Measurements from ENCODE around the gene PSME1. TPM values are rescaled to one million over a fixed set of nuclear protein-coding genes. Genes with fewer than 3 reads are reported as not detected.

PSME1 gene
- total and polyA plus RNA-seq, 7 experiments from 2014 or later: 189 to 703 (median 234) TPM

- Mint-ChIP-seq H3K9me3 (no peaks in the 10 kb centered on the region), H3K27ac (peak overlapping the region; percentile 78 to 97 (median 89)), H3K36me3 (peaks cover 0 to 19% (median 0%) of the 10 kb centered on the region in 5 donors), H3K4me1 (peaks cover 28 to 47% (median 41%) of the 10 kb centered on the region in 7 donors), H3K27me3 (no peaks in the 10 kb centered on the region), H3K4me3 (peak overlapping the region; percentile 86 to 100 (median 98))
- Histone ChIP-seq H3K9me3 (ENCODE audit: control insufficient read depth in 2 of 3, low read length in 3 of 3) (no peaks in the 10 kb centered on the region), H3K27ac (ENCODE audit: low read depth, low read length) (no peak overlapping the region), H3K27me3 (ENCODE audit: control insufficient read depth in 2 of 2, insufficient read depth in 2 of 2, low read length in 2 of 2) (no peaks in the 10 kb centered on the region), H3K36me3 (ENCODE audit: control insufficient read depth in 2 of 3, insufficient read depth in 3 of 3, low read length in 3 of 3) (peaks cover 0 to 7% (median 0%) of the 10 kb centered on the region in 3 experiments), H3K4me3 (ENCODE audit: low read length) (no peak overlapping the region), H3K4me1 (ENCODE audit: control insufficient read depth in 2 of 2, insufficient read depth in 2 of 2, low read length in 2 of 2) (peaks cover 6 to 16% of the 10 kb centered on the region in 2 donors)
- POLR2A ChIA-PET: interaction anchor here (1.2 to 9.1 kb wide), 5 partner anchors 11 to 35 kb away, joined by 3 to 85 read pairs (median 50); partner anchors contain the start of genes DCAF11 and NRL
- intact Hi-C loops (cut with micrococcal nuclease): loop anchor here in 1 of 2 donors (5.0 kb wide), 1 partner anchor 460 kb away; no protein-coding TSS in a partner anchor
- DNase-seq (no peak), ATAC-seq (no peak)
- CTCF ChIA-PET: interaction anchor here (0.7 to 9.4 kb wide), 6 partner anchors 12 to 402 kb away, joined by 3 to 165 read pairs (median 26); no protein-coding TSS in a partner anchor
Observed at GRCh38 chr14:24092505-24093206, 43.3 kb upstream of the PSME1 start.

- Mint-ChIP-seq H3K27ac (peak overlapping the region; percentile 84 to 97 (median 92)), H3K36me3 (peaks cover 0 to 19% (median 0%) of the 10 kb centered on the region in 5 donors), H3K9me3 (no peaks in the 10 kb centered on the region), H3K4me1 (peaks cover 28 to 47% (median 41%) of the 10 kb centered on the region in 7 donors), H3K27me3 (no peaks in the 10 kb centered on the region), H3K4me3 (peak overlapping the region; percentile 86 to 100 (median 98))
- Histone ChIP-seq H3K27ac (ENCODE audit: low read depth, low read length) (peak overlapping the region; percentile 92), H3K9me3 (ENCODE audit: control insufficient read depth in 2 of 3, low read length in 3 of 3) (no peaks in the 10 kb centered on the region), H3K36me3 (ENCODE audit: control insufficient read depth in 2 of 3, insufficient read depth in 3 of 3, low read length in 3 of 3) (peaks cover 0 to 11% (median 0%) of the 10 kb centered on the region in 3 experiments), H3K4me3 (ENCODE audit: low read length) (peak overlapping the region; percentile 91), H3K4me1 (ENCODE audit: control insufficient read depth in 2 of 2, insufficient read depth in 2 of 2, low read length in 2 of 2) (peaks cover 6 to 16% of the 10 kb centered on the region in 2 donors), H3K27me3 (ENCODE audit: control insufficient read depth in 2 of 2, insufficient read depth in 2 of 2, low read length in 2 of 2) (no peaks in the 10 kb centered on the region)
- intact Hi-C loops (cut with micrococcal nuclease): loop anchor here in 1 of 2 donors (5.0 kb wide), 1 partner anchor 461 kb away; no protein-coding TSS in a partner anchor
- ChIA-PET CTCF (interaction anchor here (0.8 to 9.4 kb wide), 6 partner anchors 12 to 68 kb away, joined by 3 to 165 read pairs (median 28); partner anchors contain the start of gene IRF9), POLR2A (interaction anchor here (0.7 to 9.1 kb wide), 10 partner anchors 12 to 998 kb away, joined by 3 to 85 read pairs (median 6); partner anchors contain the start of genes ACIN1, C14orf119, CARMIL3 and DCAF11)
- no peak for ATAC-seq
- DNase-seq: no peak
Observed at GRCh38 chr14:24093207-24093900, 42.6 kb upstream of the PSME1 start.

DNA sequence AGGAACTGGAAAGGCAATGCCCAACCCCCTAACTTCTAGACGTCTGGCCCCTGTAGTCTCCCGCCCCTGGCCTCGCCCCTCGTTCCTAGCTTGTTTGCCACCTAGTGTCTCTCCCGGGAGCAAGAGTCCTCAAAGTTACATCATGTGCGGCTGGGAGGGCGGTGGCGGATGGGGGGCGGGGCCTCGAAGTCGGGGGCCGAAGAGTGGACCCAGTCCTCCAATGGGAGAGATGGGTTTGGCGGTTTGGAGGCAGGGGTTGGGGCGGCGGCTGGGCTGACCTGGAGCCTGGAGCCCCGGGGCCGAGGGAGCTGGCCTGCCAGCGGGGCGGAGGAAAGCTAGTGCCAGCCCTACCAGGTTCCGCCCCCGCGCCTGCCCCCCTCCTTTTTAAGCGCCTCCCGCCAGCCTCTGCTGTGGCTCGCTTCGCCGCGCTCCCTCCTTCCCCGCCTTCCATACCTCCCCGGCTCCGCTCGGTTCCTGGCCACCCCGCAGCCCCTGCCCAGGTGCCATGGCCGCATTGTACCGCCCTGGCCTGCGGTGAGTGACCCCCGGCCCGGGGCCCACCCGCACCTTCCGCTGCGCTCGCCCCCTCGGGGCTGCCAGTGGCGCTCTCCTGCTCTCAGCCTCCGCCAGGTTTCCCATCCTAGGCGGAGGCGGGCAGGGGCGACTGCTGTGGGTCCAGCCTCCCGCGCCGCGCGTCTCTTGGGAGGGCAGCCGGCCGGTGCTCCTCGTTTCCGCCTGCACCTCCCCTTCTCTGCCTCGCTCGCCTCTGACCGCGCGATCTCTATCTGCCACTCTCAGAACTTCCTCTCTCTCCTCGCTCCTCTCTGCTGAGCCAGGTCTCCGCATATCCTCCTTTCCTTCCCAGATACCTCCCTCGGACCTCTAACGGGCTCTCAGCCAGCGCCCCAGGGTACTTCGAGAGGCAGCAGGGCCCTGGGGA lies 41.8 kb upstream of the PSME1 start, which contains the start of gene PCK2:
TSS of gene PCK2 (plus strand) at position 411 of the 940 bp plus-strand sequence. CDS start at position 506, 95 bp downstream.
- peak within 1 kb of the TSS; percentile 92 for H3K27ac ChIP-seq (ENCODE audit: low read depth, low read length)
- intact Hi-C loops (cut with micrococcal nuclease): loop anchor here (1.0 to 5.0 kb wide), 12 partner anchors 13 to 462 kb away; partner anchors contain the start of genes DCAF11 (in 2 of the 2), IRF9 (in 2 of the 2), NRL (in 2 of the 2) and PSME1 (in 2 of the 2)
- peaks cover 28 to 47% (median 41%) of the 10 kb centered on the region in 7 donors for H3K4me1 Mint-ChIP-seq
- H3K4me3 Mint-ChIP-seq: peak within 1 kb of the TSS; percentile 91 to 100 (median 98)
- H3K27ac Mint-ChIP-seq: peak within 1 kb of the TSS; percentile 90 to 97 (median 96)
- ATAC-seq: peak; percentile 81
- peaks cover 0 to 19% (median 0%) of the 10 kb centered on the region in 3 experiments for H3K36me3 ChIP-seq (ENCODE audit: control insufficient read depth in 2 of 3, insufficient read depth in 3 of 3, low read length in 3 of 3)
- H3K9me3 Mint-ChIP-seq: no peaks in the 10 kb centered on the region
- H3K27me3 Mint-ChIP-seq: no peaks in the 10 kb centered on the region
- no peaks in the 10 kb centered on the region for H3K27me3 ChIP-seq (ENCODE audit: control insufficient read depth in 2 of 2, insufficient read depth in 2 of 2, low read length in 2 of 2)
- POLR2A ChIA-PET: interaction anchor here (0.7 to 9.1 kb wide), 13 partner anchors 12 to 999 kb away, joined by 3 to 85 read pairs (median 5); partner anchors contain the start of genes ACIN1, C14orf119, CARMIL3 and DCAF11
- DNase-seq: peak; percentile 44 to 80 (median 56)
- no peaks in the 10 kb centered on the region for H3K9me3 ChIP-seq (ENCODE audit: control insufficient read depth in 2 of 3, low read length in 3 of 3)
- CTCF ChIA-PET: interaction anchor here (0.8 to 9.4 kb wide), 7 partner anchors 12 to 67 kb away, joined by 3 to 165 read pairs (median 5); partner anchors contain the start of genes DCAF11, IRF9 and NRL
- H3K4me3 ChIP-seq (ENCODE audit: low read length): peak within 1 kb of the TSS; percentile 91
- H3K36me3 Mint-ChIP-seq: peaks cover 0 to 19% (median 0%) of the 10 kb centered on the region in 5 donors
- peaks cover 6 to 16% of the 10 kb centered on the region in 2 donors for H3K4me1 ChIP-seq (ENCODE audit: control insufficient read depth in 2 of 2, insufficient read depth in 2 of 2, low read length in 2 of 2)

- CTCF ChIA-PET: interaction anchor here (0.8 to 9.4 kb wide), 6 partner anchors 11 to 66 kb away, joined by 3 to 165 read pairs (median 4); partner anchors contain the start of genes DCAF11, IRF9 and NRL
- Histone ChIP-seq H3K4me3 (ENCODE audit: low read length) (peak overlapping the region; percentile 91), H3K4me1 (ENCODE audit: control insufficient read depth in 2 of 2, insufficient read depth in 2 of 2, low read length in 2 of 2) (peaks cover 6 to 16% of the 10 kb centered on the region in 2 donors), H3K9me3 (ENCODE audit: control insufficient read depth in 2 of 3, low read length in 3 of 3) (no peaks in the 10 kb centered on the region), H3K27me3 (ENCODE audit: control insufficient read depth in 2 of 2, insufficient read depth in 2 of 2, low read length in 2 of 2) (no peaks in the 10 kb centered on the region), H3K27ac (ENCODE audit: low read depth, low read length) (peak overlapping the region; percentile 92), H3K36me3 (ENCODE audit: control insufficient read depth in 2 of 3, insufficient read depth in 3 of 3, low read length in 3 of 3) (peaks cover 0 to 26% (median 3%) of the 10 kb centered on the region in 3 experiments)
- no peaks in the 10 kb centered on the region for H3K27me3 Mint-ChIP-seq
- intact Hi-C loops (cut with micrococcal nuclease): loop anchor here (1.0 to 5.0 kb wide), 12 partner anchors 13 to 463 kb away; partner anchors contain the start of genes DCAF11 (in 2 of the 2), IRF9 (in 2 of the 2), NRL (in 2 of the 2) and PSME1 (in 2 of the 2)
- H3K27ac Mint-ChIP-seq: peak overlapping the region; percentile 90 to 97 (median 96)
- DNase-seq (no peak), ATAC-seq (no peak)
- peaks cover 0 to 20% (median 0%) of the 10 kb centered on the region in 5 donors for H3K36me3 Mint-ChIP-seq
- POLR2A ChIA-PET: interaction anchor here (0.9 to 9.1 kb wide), 8 partner anchors 12 to 67 kb away, joined by 3 to 85 read pairs (median 8); partner anchors contain the start of genes DCAF11, IRF9, NRL and PSME1
- peaks cover 28 to 45% (median 38%) of the 10 kb centered on the region in 7 donors for H3K4me1 Mint-ChIP-seq
- H3K9me3 Mint-ChIP-seq: no peaks in the 10 kb centered on the region
- peak overlapping the region; percentile 91 to 100 (median 98) for H3K4me3 Mint-ChIP-seq
Observed at GRCh38 chr14:24094841-24095270, 41.1 kb upstream of the PSME1 start.

Measured in naive thymus-derived CD4-positive, alpha-beta T cell (primary cell).